ENCODE data around the gene SSMEM1. TPM values are rescaled to one million over a fixed set of nuclear protein-coding genes. Genes with fewer than 3 reads are reported as not detected.

The SSMEM1 gene
- total and polyA plus RNA-seq, 12 donors = 0.06 to 0.13 TPM; not detected in 10

DNA sequence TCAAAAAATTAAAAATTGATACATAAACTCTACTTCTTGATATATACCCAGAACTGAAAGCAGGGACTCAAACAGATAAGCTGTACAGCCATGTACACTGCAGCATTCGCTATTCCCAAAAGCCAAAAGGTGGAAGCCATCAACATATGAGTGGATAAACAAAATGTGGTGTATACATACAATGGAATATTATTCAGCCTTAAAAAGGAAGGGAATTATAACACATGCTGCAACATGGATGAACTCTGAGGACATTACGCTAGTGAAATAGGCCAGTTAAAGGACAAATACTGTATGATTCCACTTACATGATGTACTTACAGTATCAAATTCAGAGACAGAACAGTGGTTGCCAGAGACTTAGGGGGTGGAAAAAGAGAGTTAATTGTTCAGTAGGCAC lies 10.6 kb upstream of the SSMEM1 start:
- Histone ChIP-seq H3K36me3 (replicated peaks in 1 of 2) (peaks cover 0 to 20% of the 10 kb centered on the region in 2 donors), H3K4me1 (replicated peaks in 1 of 2) (peaks cover 4 to 22% of the 10 kb centered on the region in 2 donors), H3K4me3 (no peak overlapping the region), H3K27me3 (no peaks in the 10 kb centered on the region), H3K9me3 (replicated peaks in 1 of 3) (no peaks in the 10 kb centered on the region), H3K27ac (peak overlapping the region in 3 of 5 donors; percentile 17 to 58 (median 36))
- WGBS, 4 donors = 67 to 92% (median 74%) methylated on average over 2 of the region's 2 CpGs
- TF ChIP-seq, protein P1, sequence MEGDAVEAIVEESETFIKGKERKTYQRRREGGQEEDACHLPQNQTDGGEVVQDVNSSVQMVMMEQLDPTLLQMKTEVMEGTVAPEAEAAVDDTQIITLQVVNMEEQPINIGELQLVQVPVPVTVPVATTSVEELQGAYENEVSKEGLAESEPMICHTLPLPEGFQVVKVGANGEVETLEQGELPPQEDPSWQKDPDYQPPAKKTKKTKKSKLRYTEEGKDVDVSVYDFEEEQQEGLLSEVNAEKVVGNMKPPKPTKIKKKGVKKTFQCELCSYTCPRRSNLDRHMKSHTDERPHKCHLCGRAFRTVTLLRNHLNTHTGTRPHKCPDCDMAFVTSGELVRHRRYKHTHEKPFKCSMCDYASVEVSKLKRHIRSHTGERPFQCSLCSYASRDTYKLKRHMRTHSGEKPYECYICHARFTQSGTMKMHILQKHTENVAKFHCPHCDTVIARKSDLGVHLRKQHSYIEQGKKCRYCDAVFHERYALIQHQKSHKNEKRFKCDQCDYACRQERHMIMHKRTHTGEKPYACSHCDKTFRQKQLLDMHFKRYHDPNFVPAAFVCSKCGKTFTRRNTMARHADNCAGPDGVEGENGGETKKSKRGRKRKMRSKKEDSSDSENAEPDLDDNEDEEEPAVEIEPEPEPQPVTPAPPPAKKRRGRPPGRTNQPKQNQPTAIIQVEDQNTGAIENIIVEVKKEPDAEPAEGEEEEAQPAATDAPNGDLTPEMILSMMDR (IDR thresholded peaks at IDR 0.05) = no peak
- no peak for TF ChIP-seq POLR2A (IDR thresholded peaks at IDR 0.05)
- intact Hi-C loops (cut with DNase I) = no loop called here
- no peak for DNase-seq

DNA sequence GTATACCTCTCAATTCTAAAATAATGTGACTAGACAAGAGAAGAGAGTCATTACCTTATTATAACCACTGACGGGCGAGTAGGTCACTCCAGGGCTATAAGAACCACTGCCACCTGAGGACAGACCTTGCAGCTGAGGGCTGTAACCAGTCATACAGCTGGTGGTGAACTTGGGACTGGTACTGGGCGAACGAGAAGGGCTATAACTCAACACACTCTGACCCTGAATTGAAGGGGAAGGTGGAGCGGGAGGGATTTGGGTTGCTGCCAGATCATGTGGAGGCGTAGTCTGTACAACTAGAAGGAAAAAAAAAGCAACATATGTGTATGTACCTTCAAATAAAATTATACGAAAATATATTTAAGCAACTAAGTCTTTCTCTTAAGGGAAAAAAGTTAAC lies 5.9 kb upstream of the SSMEM1 start:
- TF ChIP-seq, protein P1 (IDR thresholded peaks at IDR 0.05) = no peak
- TF ChIP-seq POLR2A (IDR thresholded peaks at IDR 0.05) = no peak
- intact Hi-C loops (cut with DNase I) = no loop called here
- Histone ChIP-seq H3K27me3 (no peaks in the 10 kb centered on the region), H3K9me3 (replicated peaks in 1 of 3) (no peaks in the 10 kb centered on the region), H3K27ac (peak overlapping the region in 3 of 5 donors; percentile 4 to 35 (median 23)), H3K4me3 (no peak overlapping the region), H3K36me3 (replicated peaks in 1 of 2) (peaks cover 0 to 16% of the 10 kb centered on the region in 2 donors), H3K4me1 (replicated peaks in 1 of 2) (peaks cover 4 to 26% of the 10 kb centered on the region in 2 donors)
- peak; percentile 69 to 87 (median 79) for DNase-seq
- 44 to 61% (median 51%) methylated on average over 7 of the region's 7 CpGs for WGBS, 4 donors

DNA sequence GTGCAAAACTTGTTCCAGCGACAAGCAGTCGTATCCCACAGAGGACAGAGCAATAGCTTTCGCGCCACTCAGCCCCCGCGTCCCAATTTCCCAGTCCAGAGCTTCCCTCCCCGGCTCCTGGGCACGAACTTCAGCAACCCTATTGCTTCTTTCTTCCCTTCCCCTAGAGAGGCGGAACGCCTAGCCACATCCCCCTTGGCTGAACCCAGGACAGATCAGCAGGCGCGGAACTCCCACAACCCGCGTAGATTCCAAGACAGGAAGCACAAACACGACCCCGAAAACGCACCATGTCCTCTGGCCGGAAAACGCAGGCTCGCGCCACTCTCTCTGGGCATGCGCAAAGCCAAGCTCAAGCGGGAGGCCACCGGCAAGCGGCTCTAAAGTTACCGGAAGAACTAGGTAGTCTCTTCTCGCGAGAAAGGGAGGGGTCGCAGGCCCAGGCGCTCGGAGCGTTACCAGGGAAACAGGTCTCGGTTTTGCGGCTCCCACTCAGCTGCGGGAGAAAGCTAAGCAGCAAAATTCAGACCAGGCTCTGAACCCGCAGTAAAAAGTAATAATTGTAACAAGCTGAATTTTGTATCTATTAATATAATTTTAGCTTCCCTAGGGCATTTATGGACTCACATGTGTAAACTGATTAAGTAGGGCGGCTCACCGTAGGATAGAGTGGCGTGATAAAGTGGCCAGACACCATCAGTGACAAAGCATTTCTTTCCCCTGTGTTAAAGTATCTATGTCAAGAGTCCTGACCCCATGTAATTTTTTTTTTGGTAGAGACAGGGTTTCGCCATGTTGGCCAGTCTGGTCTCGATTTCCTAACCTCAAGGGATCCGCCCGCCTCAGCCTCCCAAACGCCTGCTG lies 2.3 kb upstream of the SSMEM1 start, which contains the start of gene TMEM209:
TSS of gene TMEM209 (minus strand) at position 323 of the 864 bp plus-strand sequence. CDS start at position 292, 31 bp downstream.
- Histone ChIP-seq H3K27ac (peak within 1 kb of the TSS; percentile 92 to 98 (median 94)), H3K4me1 (replicated peaks in 1 of 2) (peaks cover 4 to 17% of the 10 kb centered on the region in 2 donors), H3K36me3 (replicated peaks in 1 of 2) (peaks cover 0 to 8% of the 10 kb centered on the region in 2 donors), H3K27me3 (no peaks in the 10 kb centered on the region), H3K9me3 (replicated peaks in 1 of 3) (no peaks in the 10 kb centered on the region), H3K4me3 (peak within 1 kb of the TSS; percentile 48 to 97 (median 72))
- DNase-seq = peak; percentile 95 to 98 (median 97)
- WGBS, 4 donors = 8 to 18% (median 12%) methylated on average over 21 to 44 of the region's 44 CpGs
- intact Hi-C loops (cut with DNase I) = no loop called here
- peak; percentile 64 to 88 for TF ChIP-seq POLR2A (IDR thresholded peaks at IDR 0.05)
- TF ChIP-seq, protein P1 (IDR thresholded peaks at IDR 0.05) = no peak

DNA sequence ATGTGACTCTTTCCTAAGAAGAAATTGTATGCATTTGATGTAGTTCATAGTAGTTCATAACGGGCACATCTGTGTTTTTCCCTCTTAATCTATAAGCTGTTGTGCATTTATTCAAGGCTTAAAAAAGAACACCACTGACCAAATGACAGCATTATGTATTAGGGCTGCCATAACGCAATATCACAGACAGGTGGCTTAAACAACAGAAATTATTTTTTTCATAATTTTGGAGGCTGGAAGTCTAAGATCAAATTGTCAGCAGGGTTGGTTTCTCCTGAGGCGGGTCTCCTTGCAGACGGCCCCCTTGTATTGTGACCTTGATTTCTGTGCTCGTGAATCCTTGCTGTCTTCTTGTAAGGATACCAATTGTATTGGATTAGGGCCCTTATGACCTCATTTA lies 627 bp upstream of the SSMEM1 start:
- TF ChIP-seq POLR2A (IDR thresholded peaks at IDR 0.05) = no peak
- TF ChIP-seq, protein P1 (IDR thresholded peaks at IDR 0.05) = no peak
- intact Hi-C loops (cut with DNase I) = no loop called here
- WGBS, 4 donors = 70 to 79% (median 74%) methylated on average over 5 of the region's 5 CpGs
- Histone ChIP-seq H3K27ac (no peak overlapping the region), H3K27me3 (no peaks in the 10 kb centered on the region), H3K9me3 (replicated peaks in 1 of 3) (no peaks in the 10 kb centered on the region), H3K4me3 (no peak overlapping the region), H3K4me1 (replicated peaks in 1 of 2) (peaks cover 0 to 10% of the 10 kb centered on the region in 2 donors), H3K36me3 (replicated peaks in 1 of 2) (no peaks in the 10 kb centered on the region)
- no peak for DNase-seq
